ENCODE data around the gene PCGF5. TPM values are rescaled to one million over a fixed set of nuclear protein-coding genes. Genes with fewer than 3 reads are reported as not detected.

The PCGF5 gene
- total and polyA plus RNA-seq, 10 of the 15 experiments (the other 5 are each of a cell fraction or from before 2014, with no cell fraction given), result 33.2 to 79.7 (median 50.7) TPM

- CTCF ChIA-PET, result interaction anchor here (0.8 to 2.3 kb wide), 6 partner anchors 12 to 327 kb away, joined by 3 to 28 read pairs (median 6); no protein-coding TSS in a partner anchor
- H3K4me2 ChIP-seq (ENCODE audit: control insufficient read depth, insufficient read depth), result no peak overlapping the region
- TF ChIP-seq HDAC6 (IDR thresholded peaks at IDR 0.05; ENCODE audit: unreplicated experiment), result no peak
- TF ChIP-seq TCF7 (IDR thresholded peaks at IDR 0.05; ENCODE audit: borderline replicate concordance), result no peak
- no peak for TF ChIP-seq TBL1XR1 (IDR thresholded peaks at IDR 0.05; ENCODE audit: low read depth, low read length)
- TF ChIP-seq ZNF592 (IDR thresholded peaks at IDR 0.05), result no peak
- TF ChIP-seq CHD2 (IDR thresholded peaks at IDR 0.05; ENCODE audit: borderline replicate concordance, low read depth, low read length), result no peak
- no peak for TF ChIP-seq RAD21 (IDR thresholded peaks at IDR 0.05; ENCODE audit: insufficient read depth, low read depth, low read length)
- no peak for TF ChIP-seq ATF7 (IDR thresholded peaks at IDR 0.05; ENCODE audit: low read depth)
- TF ChIP-seq HDGF (IDR thresholded peaks at IDR 0.05), result no peak
- no peak for TF ChIP-seq MEF2A (IDR thresholded peaks at IDR 0.05; ENCODE audit: insufficient read depth, low read depth, low read length)
- TF ChIP-seq ZNF384 (IDR thresholded peaks at IDR 0.05; ENCODE audit: borderline replicate concordance, low read depth, low read length), result no peak
- no peak for TF ChIP-seq ZNF217 (IDR thresholded peaks at IDR 0.05)
- TF ChIP-seq ASH2L (IDR thresholded peaks at IDR 0.05; ENCODE audit: borderline replicate concordance, low read depth), result no peak
- TF ChIP-seq ZNF622 (IDR thresholded peaks at IDR 0.05), result no peak
- no peak for TF ChIP-seq CBX5 (IDR thresholded peaks at IDR 0.05; ENCODE audit: low read depth)
- no peak for TF ChIP-seq MAX (IDR thresholded peaks at IDR 0.05; ENCODE audit: low read depth, low read length)
- no peak for TF ChIP-seq NRF1 (conservative IDR thresholded peaks at IDR 0.05; ENCODE audit: low read depth, low read length)
- H3K9me3 ChIP-seq (replicated peaks; ENCODE audit: control insufficient read depth, insufficient read depth, low read length), result peaks cover 1% of the 10 kb centered on the region; the same call in 1 of the 3 replicates
- 95% methylated on average over 1 of the region's 1 CpG for WGBS (ENCODE audit: insufficient coverage, insufficient replicate concordance, low lambda C conversion rate, missing lambda C conversion rate)
- intact Hi-C loops (cut with micrococcal nuclease; ENCODE audit: unreplicated experiment) (no loop called here), in situ Hi-C loops (cut with MboI) (no loop called here)
- no TSS peak for BruUV-seq (replicated peaks)
- no peak overlapping the region for H3K9ac ChIP-seq (ENCODE audit: control insufficient read depth, insufficient read depth, low read length)
- H2AFZ ChIP-seq (ENCODE audit: control insufficient read depth, low read depth, low read length), result no peak overlapping the region
- RAD21 ChIA-PET (ENCODE audit: unreplicated experiment), result interaction anchor here (0.6 to 2.1 kb wide), 6 partner anchors 9 to 326 kb away, joined by 3 to 14 read pairs (median 4); no protein-coding TSS in a partner anchor
- H3K36me3 ChIP-seq (ENCODE audit: control insufficient read depth in 2 of 2, insufficient read depth in 2 of 2, low read length in 1 of 2), result peaks cover 0 to 2% of the 10 kb centered on the region in 2 experiments; a peak in 1 of 4 replicates
- no peaks in the 10 kb centered on the region; the same call in none of the 2 replicates for H3K79me2 ChIP-seq (ENCODE audit: control insufficient read depth, insufficient read depth, low read length)
- FAIRE-seq (no peak), ATAC-seq (no peak; the same call in 1 of the 3 replicates), DNase-seq (ENCODE audit: low read depth, low spot score) (no peak)
- SMC1A ChIA-PET (ENCODE audit: uncharacterized antibody, unreplicated experiment), result interaction anchor here (0.7 to 4.1 kb wide), 5 partner anchors 10 to 228 kb away, joined by 3 to 37 read pairs (median 6); no protein-coding TSS in a partner anchor
- POLR2A ChIA-PET, result interaction anchor here (0.6 to 2.2 kb wide), 4 partner anchors 10 to 1455 kb away, joined by 3 to 11 read pairs (median 6); no protein-coding TSS in a partner anchor
- no peak overlapping the region for H3K4me3 ChIP-seq
- H3K4me1 ChIP-seq (ENCODE audit: control insufficient read depth, insufficient read depth, low read length), result peaks cover 7% of the 10 kb centered on the region; the same call in 1 of the 2 replicates
- no peak overlapping the region for H3K27ac ChIP-seq (ENCODE audit: control insufficient read depth, insufficient read depth)
- no peaks in the 10 kb centered on the region for H4K20me1 ChIP-seq (ENCODE audit: control insufficient read depth, insufficient read depth)
- no peaks in the 10 kb centered on the region for H3K27me3 ChIP-seq (replicated peaks in 1 of 2; ENCODE audit: control insufficient read depth in 2 of 2, insufficient read depth in 2 of 2, low read length in 1 of 2)
Observed at GRCh38 chr10:91238191-91238590, 17.7 kb downstream of the PCGF5 start.

Data from GM12878 (cell line).